NB4 (cell line): Measurements from ENCODE around the gene RIMKLB.

Experiments
- MYC ChIP-seq: IDR thresholded peaks from 2 replicates; pipeline ENCODE4 v1.6.1; 2011; ENCODE audit warnings: low read depth, low read length
- POLR2A ChIP-seq: IDR thresholded peaks from 2 replicates; pipeline ENCODE4 v1.6.1; 2011; ENCODE audit warnings: mild to moderate bottlenecking; ENCODE audit not compliant: insufficient read length; ENCODE audit errors: extremely low read depth
- TF ChIP-seq, protein P1 (sequence below): IDR thresholded peaks from one replicate; pipeline ENCODE4 v1.5.1; 2012; ENCODE audit warnings: low read depth, low read length

DNA sequence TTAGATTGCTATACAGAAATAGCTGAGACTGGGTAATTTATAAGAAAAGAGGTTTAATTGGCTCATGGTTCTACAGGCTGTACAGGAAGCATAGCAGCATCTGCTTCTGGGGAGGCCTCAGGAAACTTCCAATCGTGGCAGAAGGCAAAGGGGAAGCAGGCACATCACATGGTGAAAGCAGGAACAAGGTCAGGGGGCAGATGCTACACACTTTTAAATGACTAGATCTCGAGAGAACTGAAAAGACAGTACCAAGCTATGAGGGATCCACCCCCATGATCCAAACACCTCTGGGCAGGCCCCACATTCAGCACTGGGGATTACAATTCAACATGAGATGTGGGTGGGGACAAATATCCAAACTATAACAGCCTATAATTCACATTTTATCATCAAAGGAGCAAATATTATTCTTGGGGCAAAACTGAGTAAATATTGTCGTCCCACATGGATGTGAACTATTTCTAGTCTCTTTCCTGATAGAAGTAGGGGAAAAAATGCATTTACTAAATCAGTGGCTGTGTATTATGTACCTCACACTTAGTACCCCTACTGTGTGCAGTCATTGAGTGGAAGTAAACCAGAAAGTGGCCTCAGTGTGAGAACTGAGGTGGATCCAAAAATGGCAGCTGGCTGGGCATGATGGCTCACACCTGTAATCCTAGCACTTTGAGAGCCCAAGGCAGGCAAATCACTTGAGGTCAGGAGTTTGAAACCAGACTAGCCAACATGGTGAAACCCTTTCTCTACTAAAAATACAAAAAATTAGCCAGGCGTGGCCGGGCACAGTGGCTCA lies 99.2 kb downstream of the RIMKLB start:
- TF ChIP-seq, protein P1, sequence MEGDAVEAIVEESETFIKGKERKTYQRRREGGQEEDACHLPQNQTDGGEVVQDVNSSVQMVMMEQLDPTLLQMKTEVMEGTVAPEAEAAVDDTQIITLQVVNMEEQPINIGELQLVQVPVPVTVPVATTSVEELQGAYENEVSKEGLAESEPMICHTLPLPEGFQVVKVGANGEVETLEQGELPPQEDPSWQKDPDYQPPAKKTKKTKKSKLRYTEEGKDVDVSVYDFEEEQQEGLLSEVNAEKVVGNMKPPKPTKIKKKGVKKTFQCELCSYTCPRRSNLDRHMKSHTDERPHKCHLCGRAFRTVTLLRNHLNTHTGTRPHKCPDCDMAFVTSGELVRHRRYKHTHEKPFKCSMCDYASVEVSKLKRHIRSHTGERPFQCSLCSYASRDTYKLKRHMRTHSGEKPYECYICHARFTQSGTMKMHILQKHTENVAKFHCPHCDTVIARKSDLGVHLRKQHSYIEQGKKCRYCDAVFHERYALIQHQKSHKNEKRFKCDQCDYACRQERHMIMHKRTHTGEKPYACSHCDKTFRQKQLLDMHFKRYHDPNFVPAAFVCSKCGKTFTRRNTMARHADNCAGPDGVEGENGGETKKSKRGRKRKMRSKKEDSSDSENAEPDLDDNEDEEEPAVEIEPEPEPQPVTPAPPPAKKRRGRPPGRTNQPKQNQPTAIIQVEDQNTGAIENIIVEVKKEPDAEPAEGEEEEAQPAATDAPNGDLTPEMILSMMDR = no peak
- TF ChIP-seq POLR2A (no peak), MYC (no peak)
